ENCODE results near the gene EXOC6. TPM values are rescaled to one million over a fixed set of nuclear protein-coding genes. Genes with fewer than 3 reads are reported as not detected.
A peak's percentile ranks its signal among the peaks of the same experiment; 100 is the strongest.

The EXOC6 gene
- total RNA-seq, 1 donor from 2014 or later = 9.0 TPM

DNA sequence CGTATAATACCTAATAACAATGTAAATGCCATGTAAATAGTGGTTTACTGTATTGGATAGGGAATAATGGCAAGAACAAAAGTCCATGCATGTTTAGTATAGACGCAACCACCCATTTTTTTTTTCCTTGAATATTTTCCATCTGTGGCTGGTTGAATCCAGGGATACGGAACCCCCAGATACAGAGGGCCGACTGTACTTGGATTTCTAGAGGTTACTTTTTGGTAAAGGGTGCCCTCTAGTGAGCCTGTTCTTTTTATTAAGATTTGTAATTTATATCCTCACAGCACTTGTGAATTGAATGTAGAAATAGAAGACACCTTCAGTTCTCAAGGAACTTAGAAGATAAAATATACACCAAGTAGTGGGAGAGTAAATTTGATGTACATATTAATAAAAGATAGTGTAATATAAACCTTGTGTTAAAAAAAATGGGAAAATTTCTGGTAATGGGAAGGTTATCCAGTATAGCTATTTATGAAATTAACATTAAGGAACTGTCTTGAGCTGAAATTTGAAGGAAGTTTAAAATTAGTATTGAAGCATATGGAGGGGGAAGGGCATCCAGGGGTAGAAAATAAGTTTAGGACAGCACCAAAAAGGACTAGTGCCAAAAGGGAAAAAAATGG is 32.0 kb downstream of the EXOC6 start:
- DNase-seq (ENCODE audit: extremely low spot score, unreplicated experiment) = no peak
- Mint-ChIP-seq H3K27me3 (no peaks in the 10 kb centered on the region), H3K27ac (no peak overlapping the region), H3K36me3 (no peaks in the 10 kb centered on the region), H3K4me3 (no peak overlapping the region), H3K4me1 (ENCODE audit: unreplicated experiment) (no peaks in the 10 kb centered on the region), H3K9me3 (no peaks in the 10 kb centered on the region)
- TF ChIP-seq, protein P1, sequence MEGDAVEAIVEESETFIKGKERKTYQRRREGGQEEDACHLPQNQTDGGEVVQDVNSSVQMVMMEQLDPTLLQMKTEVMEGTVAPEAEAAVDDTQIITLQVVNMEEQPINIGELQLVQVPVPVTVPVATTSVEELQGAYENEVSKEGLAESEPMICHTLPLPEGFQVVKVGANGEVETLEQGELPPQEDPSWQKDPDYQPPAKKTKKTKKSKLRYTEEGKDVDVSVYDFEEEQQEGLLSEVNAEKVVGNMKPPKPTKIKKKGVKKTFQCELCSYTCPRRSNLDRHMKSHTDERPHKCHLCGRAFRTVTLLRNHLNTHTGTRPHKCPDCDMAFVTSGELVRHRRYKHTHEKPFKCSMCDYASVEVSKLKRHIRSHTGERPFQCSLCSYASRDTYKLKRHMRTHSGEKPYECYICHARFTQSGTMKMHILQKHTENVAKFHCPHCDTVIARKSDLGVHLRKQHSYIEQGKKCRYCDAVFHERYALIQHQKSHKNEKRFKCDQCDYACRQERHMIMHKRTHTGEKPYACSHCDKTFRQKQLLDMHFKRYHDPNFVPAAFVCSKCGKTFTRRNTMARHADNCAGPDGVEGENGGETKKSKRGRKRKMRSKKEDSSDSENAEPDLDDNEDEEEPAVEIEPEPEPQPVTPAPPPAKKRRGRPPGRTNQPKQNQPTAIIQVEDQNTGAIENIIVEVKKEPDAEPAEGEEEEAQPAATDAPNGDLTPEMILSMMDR (conservative IDR thresholded peaks at IDR 0.05) = peak; percentile 67

DNA sequence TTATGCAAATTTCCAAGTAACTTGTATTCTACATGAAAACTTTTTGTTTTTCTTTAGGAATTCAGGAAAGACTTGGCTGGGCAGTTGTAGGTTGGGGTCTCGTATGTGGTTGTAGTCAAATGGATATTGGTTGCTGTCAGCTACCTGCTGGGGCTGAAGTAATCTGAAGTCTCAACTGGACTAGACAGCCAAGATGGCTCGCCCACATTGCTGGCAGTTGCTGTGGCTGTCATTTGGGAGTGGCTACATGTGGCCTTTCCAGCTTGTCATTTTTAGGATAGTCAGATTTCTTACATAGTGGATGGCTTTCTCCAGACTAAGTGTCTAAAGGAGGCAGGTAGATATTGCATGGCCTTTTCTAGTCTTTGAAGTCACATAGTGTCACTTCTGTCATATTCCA is 32.6 kb downstream of the EXOC6 start:
- no peaks in the 10 kb centered on the region for H3K36me3 Mint-ChIP-seq
- no peaks in the 10 kb centered on the region for H3K27me3 Mint-ChIP-seq
- no peak for DNase-seq (ENCODE audit: extremely low spot score, unreplicated experiment)
- H3K9me3 Mint-ChIP-seq = no peaks in the 10 kb centered on the region
- H3K27ac Mint-ChIP-seq = no peak overlapping the region
- H3K4me1 Mint-ChIP-seq (ENCODE audit: unreplicated experiment) = no peaks in the 10 kb centered on the region
- H3K4me3 Mint-ChIP-seq = no peak overlapping the region
- TF ChIP-seq, protein P1 (conservative IDR thresholded peaks at IDR 0.05) = no peak

DNA sequence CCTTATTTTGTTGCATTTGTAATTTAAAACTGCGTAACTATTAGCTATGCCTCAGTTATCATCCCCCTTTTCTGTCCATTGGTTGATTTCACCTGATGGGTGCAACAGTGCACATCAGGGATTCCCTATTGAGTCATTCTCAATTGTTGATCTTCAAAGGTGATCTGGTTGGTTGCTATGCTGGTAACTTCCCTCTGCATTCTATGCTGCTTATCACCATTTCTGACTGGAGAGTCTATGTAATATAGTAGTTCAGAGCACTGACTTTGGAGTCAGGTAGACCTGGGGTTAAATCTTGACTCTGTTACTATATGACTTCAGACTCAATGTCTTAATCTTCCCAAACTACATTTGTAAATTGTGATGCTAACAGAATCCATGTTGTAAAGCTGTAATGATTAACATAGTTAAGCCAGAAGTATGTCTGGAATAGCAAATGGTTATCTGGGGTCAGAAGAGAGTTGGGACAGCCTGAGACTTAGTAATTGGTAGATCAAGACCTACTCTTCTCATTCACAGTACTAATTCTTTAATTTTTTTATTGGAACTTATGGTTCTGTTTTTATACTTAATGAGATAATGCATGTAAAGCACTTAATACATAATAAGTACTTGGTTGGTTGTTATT is 38.1 kb downstream of the EXOC6 start:
- Mint-ChIP-seq H3K4me1 (ENCODE audit: unreplicated experiment) (peaks cover 3% of the 10 kb centered on the region), H3K27ac (no peak overlapping the region), H3K9me3 (no peaks in the 10 kb centered on the region), H3K27me3 (no peaks in the 10 kb centered on the region), H3K4me3 (no peak overlapping the region), H3K36me3 (no peaks in the 10 kb centered on the region)
- DNase-seq (ENCODE audit: extremely low spot score, unreplicated experiment) = no peak
- TF ChIP-seq, protein P1 (conservative IDR thresholded peaks at IDR 0.05) = no peak

DNA sequence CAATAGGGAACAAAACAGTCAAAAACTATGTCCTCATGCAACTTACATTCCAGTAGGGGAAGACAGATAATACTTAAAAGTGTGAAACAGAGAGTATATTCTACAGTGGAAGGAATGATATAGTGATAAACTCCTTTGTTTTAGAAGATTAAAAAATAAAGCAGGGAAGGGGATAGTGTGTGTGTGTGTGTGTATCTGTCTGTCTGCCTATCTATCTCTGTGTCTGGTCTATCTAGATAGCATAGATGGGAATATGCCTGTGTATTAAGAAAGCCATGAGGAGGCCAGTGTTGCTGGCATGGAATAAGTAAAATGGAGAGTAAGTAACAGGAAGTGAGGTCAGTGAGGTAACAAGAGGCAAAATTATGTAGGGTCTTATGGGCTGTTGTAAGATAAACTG is 42.2 kb downstream of the EXOC6 start:
- Mint-ChIP-seq H3K4me3 (no peak overlapping the region), H3K36me3 (no peaks in the 10 kb centered on the region), H3K27me3 (no peaks in the 10 kb centered on the region), H3K27ac (no peak overlapping the region), H3K4me1 (ENCODE audit: unreplicated experiment) (peaks cover 9% of the 10 kb centered on the region), H3K9me3 (no peaks in the 10 kb centered on the region)
- TF ChIP-seq, protein P1 (conservative IDR thresholded peaks at IDR 0.05) = no peak
- DNase-seq (ENCODE audit: extremely low spot score, unreplicated experiment) = no peak

DNA sequence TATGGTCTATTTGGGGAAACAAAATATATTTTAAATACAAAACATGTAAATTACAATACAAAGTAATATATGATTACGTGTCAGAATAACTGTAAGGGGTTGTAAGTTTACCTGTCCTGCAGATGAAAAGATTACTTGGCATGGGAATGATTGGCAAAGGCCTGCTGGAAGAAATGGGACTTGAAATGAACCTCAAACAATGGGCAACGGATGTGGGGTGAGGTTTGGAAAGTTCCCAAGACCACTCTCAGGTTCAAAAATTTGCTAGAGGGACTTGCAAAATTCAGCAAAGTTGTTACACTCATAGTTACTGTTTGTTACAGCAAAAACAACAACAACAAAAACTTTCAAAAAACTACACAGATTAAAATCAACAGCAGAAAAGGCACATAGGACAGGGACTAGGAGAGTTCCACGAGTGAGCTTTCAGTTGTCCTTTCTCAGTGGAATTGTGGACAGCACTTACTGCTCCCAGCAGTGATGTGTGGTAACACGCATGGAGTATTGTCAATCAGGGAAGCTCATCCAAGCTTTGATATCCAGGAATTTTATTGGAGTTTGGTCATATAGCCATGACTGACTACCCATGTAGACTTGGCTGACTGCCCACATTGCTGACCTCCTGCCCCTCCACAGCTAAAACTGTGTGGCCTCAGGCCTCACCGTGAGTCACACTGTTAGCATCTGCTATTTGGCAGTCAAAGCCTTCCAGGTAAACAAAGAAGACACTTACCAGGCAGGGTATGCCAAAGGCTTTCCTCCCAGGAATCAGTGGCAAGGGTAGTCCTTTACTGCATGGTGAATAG is 43.8 kb downstream of the EXOC6 start:
- Mint-ChIP-seq H3K27me3 (no peaks in the 10 kb centered on the region), H3K4me3 (no peak overlapping the region), H3K4me1 (ENCODE audit: unreplicated experiment) (peaks cover 5% of the 10 kb centered on the region), H3K27ac (peak overlapping the region; percentile 79), H3K36me3 (no peaks in the 10 kb centered on the region), H3K9me3 (no peaks in the 10 kb centered on the region)
- TF ChIP-seq, protein P1 (conservative IDR thresholded peaks at IDR 0.05) = no peak
- DNase-seq (ENCODE audit: extremely low spot score, unreplicated experiment) = no peak
